Chondrocyte (in vitro differentiated cells): ENCODE measurements around the gene GCLC. TPM values are rescaled to one million over a fixed set of nuclear protein-coding genes. Genes with fewer than 3 reads are reported as not detected.
A peak's percentile ranks its signal among the peaks of the same experiment; 100 is the strongest.

Source experiments
- DNase-seq: peaks from one replicate; pipeline ENCODE4 v3.0.0; 2021; ENCODE audit warnings: mixed read lengths, low spot score
- H3K27ac Mint-ChIP-seq: one replicate; pipeline ENCODE4 v1.8.0; 2021; ENCODE audit warnings: mild to moderate bottlenecking, moderate library complexity, mixed read lengths; ENCODE audit not compliant: unreplicated experiment
- H3K27me3 Mint-ChIP-seq: 2 replicates; pipeline ENCODE4 v1.8.0; 2021; ENCODE audit warnings: low read depth, mixed read lengths
- H3K36me3 Mint-ChIP-seq: 2 replicates; pipeline ENCODE4 v1.8.0; 2021; ENCODE audit warnings: low read depth, mixed read lengths
- H3K4me1 Mint-ChIP-seq: 2 replicates; pipeline ENCODE4 v1.8.0; 2021; ENCODE audit warnings: low read depth, mild to moderate bottlenecking, mixed read lengths
- H3K4me3 Mint-ChIP-seq: one replicate; pipeline ENCODE4 v1.8.0; 2021; ENCODE audit warnings: mild to moderate bottlenecking, moderate library complexity, mixed read lengths; ENCODE audit not compliant: unreplicated experiment
- H3K9me3 Mint-ChIP-seq: 2 replicates; pipeline ENCODE4 v1.8.0; 2021; ENCODE audit warnings: low read depth, mixed read lengths
- CTCF ChIP-seq: fragments of 200-600 bp; sonication (generic); IDR thresholded peaks from 2 replicates; pipeline ENCODE4 v1.5.0; 2021; ENCODE audit warnings: antibody characterized with exemption, mild to moderate bottlenecking, moderate library complexity
- total RNA-seq: library from RNA; stranded (reverse); gene quantifications from 3 replicates; pipeline ENCODE4 v1.2.1, GENCODE V29; 2021

The GCLC gene
- total RNA-seq, 1 donor from 2014 or later = 35.2 TPM

GRCh38 chr6:53539561-53539960 is 5.3 kb downstream of the GCLC start:
- no peak for TF ChIP-seq CTCF
- no peak overlapping the region for H3K27ac Mint-ChIP-seq
- H3K4me3 Mint-ChIP-seq = no peak overlapping the region
- DNase-seq = no peak
- no peaks in the 10 kb centered on the region for H3K27me3 Mint-ChIP-seq
- H3K36me3 Mint-ChIP-seq = peaks cover under 1% of the 10 kb centered on the region
- H3K4me1 Mint-ChIP-seq = peaks cover 62% of the 10 kb centered on the region
- H3K9me3 Mint-ChIP-seq = no peaks in the 10 kb centered on the region

GRCh38 chr6:53536561-53536960 is 8.3 kb downstream of the GCLC start:
- no peak overlapping the region for H3K4me3 Mint-ChIP-seq
- H3K27ac Mint-ChIP-seq = no peak overlapping the region
- DNase-seq = no peak
- H3K27me3 Mint-ChIP-seq = no peaks in the 10 kb centered on the region
- peaks cover 48% of the 10 kb centered on the region for H3K4me1 Mint-ChIP-seq
- peaks cover 2% of the 10 kb centered on the region for H3K36me3 Mint-ChIP-seq
- no peak for TF ChIP-seq CTCF
- H3K9me3 Mint-ChIP-seq = no peaks in the 10 kb centered on the region

DNA sequence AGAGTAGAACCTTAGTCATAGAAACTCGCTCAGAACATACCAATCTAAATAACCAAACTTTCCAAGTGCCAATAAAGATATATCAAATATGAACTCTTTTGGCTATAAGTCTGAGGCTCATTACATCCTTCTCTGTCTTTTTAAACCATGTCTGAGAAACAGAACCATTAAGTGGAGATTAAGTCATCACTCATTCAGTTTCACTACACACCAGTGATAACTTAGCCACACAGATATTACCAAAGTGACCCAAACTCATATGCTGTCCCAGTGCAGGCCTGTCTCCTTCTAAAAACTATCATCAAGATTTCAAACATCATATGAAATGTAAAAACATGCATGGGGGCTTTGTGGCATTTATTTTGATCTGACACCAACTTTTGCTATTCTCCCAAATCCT is 12.0 kb downstream of the GCLC start:
- Mint-ChIP-seq H3K36me3 (peaks cover 2% of the 10 kb centered on the region), H3K27ac (no peak overlapping the region), H3K4me3 (no peak overlapping the region), H3K9me3 (no peaks in the 10 kb centered on the region), H3K27me3 (no peaks in the 10 kb centered on the region), H3K4me1 (peaks cover 51% of the 10 kb centered on the region)
- no peak for TF ChIP-seq CTCF
- no peak for DNase-seq

- TF ChIP-seq CTCF = no peak
- peaks cover 53% of the 10 kb centered on the region for H3K4me1 Mint-ChIP-seq
- no peak for DNase-seq
- H3K36me3 Mint-ChIP-seq = peaks cover 2% of the 10 kb centered on the region
- no peak overlapping the region for H3K4me3 Mint-ChIP-seq
- no peak overlapping the region for H3K27ac Mint-ChIP-seq
- no peaks in the 10 kb centered on the region for H3K9me3 Mint-ChIP-seq
- H3K27me3 Mint-ChIP-seq = no peaks in the 10 kb centered on the region
These were observed 12.7 kb downstream of the GCLC start for GRCh38 chr6:53532061-53532797.

DNA sequence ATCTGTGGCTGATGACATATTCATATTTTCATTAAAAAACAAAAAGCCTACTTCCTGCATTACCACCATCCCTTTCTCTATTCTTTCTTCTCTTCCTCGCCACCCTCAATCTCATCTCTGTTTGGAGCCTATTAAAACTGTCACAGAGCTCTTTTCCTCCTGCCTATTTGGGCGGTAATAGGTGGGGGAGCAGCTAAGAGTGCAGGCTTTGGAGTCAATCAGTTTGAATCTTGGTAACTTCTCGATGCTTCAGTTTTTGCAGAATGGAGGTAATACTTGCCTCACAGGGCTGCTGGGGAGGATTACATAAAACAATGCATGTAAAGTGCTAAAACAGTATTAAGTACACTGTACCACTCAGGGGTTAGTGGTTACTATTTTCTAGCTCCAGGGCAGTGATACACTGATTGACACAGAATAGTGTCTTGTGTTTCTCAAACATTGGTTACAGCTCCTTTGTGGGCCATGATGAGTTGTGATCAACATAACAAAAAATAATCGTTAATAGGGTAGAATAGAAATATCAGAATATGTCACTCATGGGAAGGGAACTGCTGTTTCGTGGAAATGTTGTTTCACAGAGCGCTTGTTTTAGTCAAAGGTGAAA is 14.0 kb downstream of the GCLC start:
- no peak for DNase-seq
- Mint-ChIP-seq H3K36me3 (peaks cover 2% of the 10 kb centered on the region), H3K4me1 (peaks cover 56% of the 10 kb centered on the region), H3K27ac (peak overlapping the region; percentile 46), H3K9me3 (no peaks in the 10 kb centered on the region), H3K4me3 (no peak overlapping the region), H3K27me3 (no peaks in the 10 kb centered on the region)
- TF ChIP-seq CTCF = no peak
